ENCODE results near the gene CLUH.

DNA sequence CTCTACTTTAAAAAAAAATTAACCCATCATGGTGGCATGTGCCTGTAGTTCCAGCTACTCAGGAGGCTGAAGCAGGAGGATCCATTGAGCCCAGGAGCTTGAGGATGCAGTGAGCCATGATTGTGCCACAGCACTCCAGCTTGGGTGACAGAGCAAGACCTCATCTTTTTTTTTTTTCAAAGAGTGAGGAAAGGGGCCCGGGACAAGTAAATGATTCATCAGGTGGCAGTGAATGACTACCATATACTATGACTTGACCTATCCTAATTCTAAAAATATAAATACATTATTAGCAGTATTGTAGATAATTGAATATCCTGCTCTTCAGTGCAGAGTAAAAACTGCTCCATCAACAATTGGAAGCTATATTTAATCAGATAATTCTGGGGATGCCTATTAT, 55.3 kb downstream of the CLUH start:
- TF ChIP-seq, protein P1, sequence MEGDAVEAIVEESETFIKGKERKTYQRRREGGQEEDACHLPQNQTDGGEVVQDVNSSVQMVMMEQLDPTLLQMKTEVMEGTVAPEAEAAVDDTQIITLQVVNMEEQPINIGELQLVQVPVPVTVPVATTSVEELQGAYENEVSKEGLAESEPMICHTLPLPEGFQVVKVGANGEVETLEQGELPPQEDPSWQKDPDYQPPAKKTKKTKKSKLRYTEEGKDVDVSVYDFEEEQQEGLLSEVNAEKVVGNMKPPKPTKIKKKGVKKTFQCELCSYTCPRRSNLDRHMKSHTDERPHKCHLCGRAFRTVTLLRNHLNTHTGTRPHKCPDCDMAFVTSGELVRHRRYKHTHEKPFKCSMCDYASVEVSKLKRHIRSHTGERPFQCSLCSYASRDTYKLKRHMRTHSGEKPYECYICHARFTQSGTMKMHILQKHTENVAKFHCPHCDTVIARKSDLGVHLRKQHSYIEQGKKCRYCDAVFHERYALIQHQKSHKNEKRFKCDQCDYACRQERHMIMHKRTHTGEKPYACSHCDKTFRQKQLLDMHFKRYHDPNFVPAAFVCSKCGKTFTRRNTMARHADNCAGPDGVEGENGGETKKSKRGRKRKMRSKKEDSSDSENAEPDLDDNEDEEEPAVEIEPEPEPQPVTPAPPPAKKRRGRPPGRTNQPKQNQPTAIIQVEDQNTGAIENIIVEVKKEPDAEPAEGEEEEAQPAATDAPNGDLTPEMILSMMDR (IDR thresholded peaks at IDR 0.05; ENCODE audit: low read depth, low read length, poor library complexity, severe bottlenecking): no peak
- no peak for TF ChIP-seq EZH2phosphoT487 (IDR thresholded peaks at IDR 0.05; ENCODE audit: borderline replicate concordance, low read length)

Data from DOHH2 (cell line).